PC-3 (cell line): ENCODE measurements around the gene PDIA3. TPM values are rescaled to one million over a fixed set of nuclear protein-coding genes. Genes with fewer than 3 reads are reported as not detected.
"Not testable (repeated sequence)": the region's sequence is repeated elsewhere in the genome, so short reads cannot be mapped to it uniquely, and the experiment has no call there.

ENCODE experiments used
- ATAC-seq: fragments of 200-7000 bp; cut with Tn5 transposase; 2 replicates; pipeline ENCODE4 v1.9.1; 2020; ENCODE audit warnings: mild to moderate bottlenecking, moderate library complexity
- BruUV-seq: library from RNA; stranded (reverse); fragments of 400-500 nt; replicated peaks from 2 replicates; lab custom pipeline; 2021; lab: Mats Ljungman, UMichigan
- CTCF ChIA-PET: fragments of 300-600 bp; sonication (Branson Sonifier 250); formaldehyde crosslinking; loops from one replicate; lab custom pipeline; 2022; ENCODE audit warnings: antibody characterized with exemption; lab: Charles Lee
- POLR2A ChIA-PET: fragments of 300-600 bp; sonication (Branson Sonifier 250); formaldehyde crosslinking; loops from one replicate; lab custom pipeline; 2022; ENCODE audit warnings: antibody characterized with exemption; ENCODE audit not compliant: unreplicated experiment; lab: Charles Lee
- DNase-seq: peaks from one replicate; pipeline ENCODE4 v3.0.0-alpha.2; 2015
- H2AFZ ChIP-seq: fragments of 300-600 bp; sonication (generic); 2 replicates; pipeline ENCODE4 v1.6.0; 2016; ENCODE audit warnings: antibody characterized with exemption, low read length
- H3F3A ChIP-seq: fragments of 300-600 bp; sonication (generic); one replicate; pipeline ENCODE4 v1.6.0; 2017; ENCODE audit warnings: antibody characterized with exemption, low read length, control low read depth, mild to moderate bottlenecking; ENCODE audit not compliant: unreplicated experiment
- H3K27ac ChIP-seq: fragments of 300-600 bp; sonication (generic); 2 replicates; pipeline ENCODE4 v1.5.1; 2016; ENCODE audit warnings: mild to moderate bottlenecking, low read length
- H3K27me3 ChIP-seq: fragments of 300-600 bp; sonication (generic); 2 replicates; pipeline ENCODE4 v1.6.1; 2016; ENCODE audit warnings: low read length, mixed read lengths
- H3K36me3 ChIP-seq: fragments of 300-600 bp; sonication (generic); 2 replicates; pipeline ENCODE4 v1.6.1; 2016; ENCODE audit warnings: low read depth, mixed run types, low read length, mixed read lengths
- H3K4me1 ChIP-seq: fragments of 300-600 bp; sonication (generic); 2 replicates; pipeline ENCODE4 v1.5.1; 2016; ENCODE audit warnings: low read length; ENCODE audit not compliant: insufficient read depth
- H3K4me2 ChIP-seq: fragments of 300-600 bp; sonication (generic); 2 replicates; pipeline ENCODE4 v1.6.0; 2016; ENCODE audit warnings: low read length
- H3K4me3 ChIP-seq: fragments of 300-600 bp; sonication (generic); 2 replicates; pipeline ENCODE4 v1.5.1; 2016; ENCODE audit warnings: mild to moderate bottlenecking, low read length, mixed read lengths
- H3K79me2 ChIP-seq: fragments of 300-600 bp; sonication (generic); 2 replicates; pipeline ENCODE4 v1.6.1; 2017; ENCODE audit warnings: low read length, mixed read lengths
- H3K9ac ChIP-seq: fragments of 300-600 bp; sonication (generic); 2 replicates; pipeline ENCODE4 v1.6.0; 2016; ENCODE audit warnings: mild to moderate bottlenecking, low read length
- H3K9me2 ChIP-seq: fragments of 300-600 bp; sonication (generic); replicated peaks from 2 replicates; pipeline ENCODE4 v1.6.1; 2016; ENCODE audit warnings: mixed run types, low read length, mixed read lengths
- H3K9me3 ChIP-seq: fragments of 300-600 bp; sonication (generic); 2 replicates; pipeline ENCODE4 v1.6.1; 2016; ENCODE audit warnings: low read length, mixed read lengths
- H4K20me1 ChIP-seq: fragments of 300-600 bp; sonication (generic); 2 replicates; pipeline ENCODE4 v1.6.1; 2016; ENCODE audit warnings: low read length, mixed read lengths
- EZH2 ChIP-seq: fragments of 300-600 bp; sonication (generic); IDR thresholded peaks from one replicate; pipeline ENCODE4 v1.6.1; 2017; ENCODE audit warnings: antibody characterized with exemption, mild to moderate bottlenecking, low read length; ENCODE audit not compliant: unreplicated experiment
- EZH2phosphoT487 ChIP-seq: fragments of 300-600 bp; sonication (generic); IDR thresholded peaks from 2 replicates; pipeline ENCODE4 v1.6.1; 2018; ENCODE audit warnings: mild to moderate bottlenecking, antibody characterized with exemption, low read length, borderline replicate concordance
- intact Hi-C: fragments of 100-400 bp; cut with micrococcal nuclease; formaldehyde crosslinking; loops from 2 replicates; pipeline ENCODE4 v1.9.0; 2023
- microRNA-seq: library from miRNA; unstranded; fragments of <30 nt; microRNA quantifications from one replicate; pipeline ENCODE4 v1.1.0, GENCODE V29; 2020; ENCODE audit not compliant: unreplicated experiment
- total RNA-seq: library from RNA; depleted of rRNA; stranded (reverse); fragments of >200 nt; gene quantifications from 2 replicates; pipeline ENCODE4 v1.2.3, GENCODE V29; 2014; rRNA removed
- TF ChIP-seq, protein P1 (sequence below): fragments of 300-600 bp; sonication (generic); conservative IDR thresholded peaks from 2 replicates; pipeline ENCODE4 v1.5.1; 2017; ENCODE audit warnings: antibody characterized with exemption, low read depth, mild to moderate bottlenecking, low read length

Gene PDIA3
- total RNA-seq, 1 experiment from 2014 or later = 187 TPM

DNA sequence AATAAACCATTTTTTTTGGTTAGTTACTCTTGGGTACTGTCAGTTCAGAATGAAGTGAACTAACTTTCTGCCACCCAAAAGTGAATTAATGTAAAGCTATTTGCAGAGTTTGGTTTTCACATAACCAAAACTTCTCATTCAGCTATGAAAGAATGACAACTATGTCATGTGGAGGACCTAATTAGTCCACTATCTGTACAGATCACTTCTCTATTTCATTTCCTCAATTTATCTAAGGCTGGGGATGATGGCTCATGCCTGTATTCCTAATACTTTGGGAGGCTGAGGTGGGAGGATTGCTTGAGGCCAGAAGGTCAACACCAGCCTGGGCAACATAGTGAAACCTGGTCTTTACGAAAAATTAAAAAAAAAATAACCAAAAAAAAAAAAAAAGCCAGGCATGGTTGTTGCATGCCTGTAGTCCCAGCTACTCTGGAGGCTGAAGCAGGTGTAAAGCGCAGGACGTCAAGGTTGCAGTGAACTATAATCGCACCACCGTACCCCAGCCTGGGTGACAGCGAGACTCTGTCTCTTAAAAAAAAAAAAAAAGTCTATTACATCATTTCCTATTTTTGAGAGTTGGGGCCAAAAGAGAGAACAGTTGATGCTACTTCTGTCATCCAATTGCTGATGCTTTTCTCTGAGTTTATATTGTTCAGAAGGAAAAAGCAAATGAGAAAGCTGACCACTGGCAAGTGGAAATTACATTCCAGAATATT lies 62.9 kb downstream of the PDIA3 start:
- Histone ChIP-seq H3K9me3 (no peaks in the 10 kb centered on the region), H3K4me2 (no peak overlapping the region), H4K20me1 (no peaks in the 10 kb centered on the region), H3K36me3 (peaks cover 68% of the 10 kb centered on the region), H3F3A (peaks cover 9% of the 10 kb centered on the region), H2AFZ (no peak overlapping the region), H3K4me3 (no peak overlapping the region), H3K27ac (no peak overlapping the region), H3K9me2 (no peaks in the 10 kb centered on the region), H3K79me2 (no peaks in the 10 kb centered on the region), H3K9ac (no peak overlapping the region), H3K27me3 (no peaks in the 10 kb centered on the region), H3K4me1 (no peaks in the 10 kb centered on the region)
- POLR2A ChIA-PET = interaction anchor here (0.6 kb wide), 2 partner anchors 13 to 19 kb away, joined by 6 to 10 read pairs; no protein-coding TSS in a partner anchor
- no peak for ATAC-seq
- CTCF ChIA-PET = no interaction called here
- DNase-seq = no peak
- BruUV-seq = no TSS peak
- no peak for TF ChIP-seq EZH2phosphoT487
- TF ChIP-seq, protein P1, sequence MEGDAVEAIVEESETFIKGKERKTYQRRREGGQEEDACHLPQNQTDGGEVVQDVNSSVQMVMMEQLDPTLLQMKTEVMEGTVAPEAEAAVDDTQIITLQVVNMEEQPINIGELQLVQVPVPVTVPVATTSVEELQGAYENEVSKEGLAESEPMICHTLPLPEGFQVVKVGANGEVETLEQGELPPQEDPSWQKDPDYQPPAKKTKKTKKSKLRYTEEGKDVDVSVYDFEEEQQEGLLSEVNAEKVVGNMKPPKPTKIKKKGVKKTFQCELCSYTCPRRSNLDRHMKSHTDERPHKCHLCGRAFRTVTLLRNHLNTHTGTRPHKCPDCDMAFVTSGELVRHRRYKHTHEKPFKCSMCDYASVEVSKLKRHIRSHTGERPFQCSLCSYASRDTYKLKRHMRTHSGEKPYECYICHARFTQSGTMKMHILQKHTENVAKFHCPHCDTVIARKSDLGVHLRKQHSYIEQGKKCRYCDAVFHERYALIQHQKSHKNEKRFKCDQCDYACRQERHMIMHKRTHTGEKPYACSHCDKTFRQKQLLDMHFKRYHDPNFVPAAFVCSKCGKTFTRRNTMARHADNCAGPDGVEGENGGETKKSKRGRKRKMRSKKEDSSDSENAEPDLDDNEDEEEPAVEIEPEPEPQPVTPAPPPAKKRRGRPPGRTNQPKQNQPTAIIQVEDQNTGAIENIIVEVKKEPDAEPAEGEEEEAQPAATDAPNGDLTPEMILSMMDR = no peak
- TF ChIP-seq EZH2 = no peak
- intact Hi-C loops = loop anchor here (10.0 kb wide), 1 partner anchor 56 kb away; no protein-coding TSS in a partner anchor

DNA sequence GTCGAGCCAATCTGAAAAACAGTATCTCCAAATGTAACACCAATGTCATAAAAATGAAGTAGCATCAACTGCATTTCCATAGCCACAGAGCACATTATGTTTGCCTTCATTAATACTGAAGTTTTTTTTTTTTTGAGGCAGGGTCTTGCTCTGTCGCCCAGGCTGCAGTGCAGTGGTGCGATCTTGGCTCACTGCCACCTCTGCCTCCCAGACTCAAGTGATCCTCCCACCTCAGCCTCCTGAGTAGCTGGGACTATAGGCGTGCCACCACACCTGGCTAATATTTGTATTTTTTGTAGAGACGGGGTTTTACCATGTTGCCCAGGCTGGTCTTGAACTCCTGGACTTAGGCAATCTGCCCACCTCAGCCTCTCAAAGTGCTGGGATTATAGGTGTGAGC lies 68.8 kb downstream of the PDIA3 start:
- peaks cover 58% of the 10 kb centered on the region for H3K36me3 ChIP-seq
- H3F3A ChIP-seq, H3K4me3 ChIP-seq, H3K9me2 ChIP-seq, H4K20me1 ChIP-seq, H3K27me3 ChIP-seq, POLR2A ChIA-PET, H2AFZ ChIP-seq, H3K9ac ChIP-seq, DNase-seq, ATAC-seq, H3K4me2 ChIP-seq, H3K27ac ChIP-seq, BruUV-seq, intact Hi-C loops, H3K9me3 ChIP-seq, H3K4me1 ChIP-seq: not testable (repeated sequence)
- H3K79me2 ChIP-seq = peaks cover 24% of the 10 kb centered on the region
- CTCF ChIA-PET = interaction anchor here (0.7 kb wide), 1 partner anchor 13 kb away, joined by 3 read pairs; no protein-coding TSS in a partner anchor

DNA sequence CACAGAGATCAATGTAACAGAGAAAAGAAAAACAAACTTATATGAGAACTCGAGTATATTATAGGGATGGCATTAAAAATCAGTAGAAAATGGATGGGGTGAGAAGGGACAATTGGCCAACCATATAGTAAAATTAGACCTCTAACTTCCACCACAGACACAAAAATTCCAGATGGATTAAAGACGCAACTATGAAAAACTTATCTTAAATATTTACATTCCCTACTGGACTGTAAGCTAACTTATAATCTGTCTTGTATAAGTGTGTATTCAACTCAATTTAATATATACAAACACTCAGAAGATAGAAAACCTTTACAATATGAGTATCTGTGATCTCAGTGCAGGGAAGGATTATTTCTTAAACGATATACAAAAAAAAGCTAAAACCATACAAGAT lies 75.3 kb downstream of the PDIA3 start:
- no peak overlapping the region for H3K27ac ChIP-seq
- H4K20me1 ChIP-seq = no peaks in the 10 kb centered on the region
- POLR2A ChIA-PET = interaction anchor here (0.6 kb wide), 2 partner anchors 12 to 21 kb away, joined by 10 read pairs; partner anchors contain the start of gene SERINC4
- CTCF ChIA-PET = interaction anchor here (0.7 kb wide), 1 partner anchor 281 kb away, joined by 6 read pairs; no protein-coding TSS in a partner anchor
- H3K27me3 ChIP-seq = no peaks in the 10 kb centered on the region
- no peak for ATAC-seq
- H3K36me3 ChIP-seq = peaks cover 11% of the 10 kb centered on the region
- TF ChIP-seq EZH2phosphoT487 (no peak), EZH2 (no peak)
- TF ChIP-seq, protein P1 = no peak
- intact Hi-C loops = loop anchor here (10.0 kb wide), 1 partner anchor 603 kb away; the partner anchor contains the start of gene CTDSPL2
- peaks cover 71% of the 10 kb centered on the region for H3K79me2 ChIP-seq
- no peaks in the 10 kb centered on the region for H3F3A ChIP-seq
- no peak overlapping the region for H3K9ac ChIP-seq
- H3K4me3 ChIP-seq = peak overlapping the region; percentile 24; the same call in 1 of the 2 replicates
- no peak overlapping the region for H2AFZ ChIP-seq
- no peaks in the 10 kb centered on the region for H3K9me3 ChIP-seq
- H3K4me2 ChIP-seq = peak overlapping the region; percentile 23
- no peak for DNase-seq
- peaks cover 20% of the 10 kb centered on the region for H3K4me1 ChIP-seq
- no peaks in the 10 kb centered on the region for H3K9me2 ChIP-seq
- BruUV-seq = no TSS peak

Small RNA genes within 50 kb of the gene (microRNA-seq; reads per million reads assigned to microRNA genes)
- gene MIR1282 = not detected

Other genes starting within 250 kb of the PDIA3 start
- 1.0 and 1.8 TPM in 2 replicates for gene MAP1A, start 228.8 kb upstream of the PDIA3 start, total RNA-seq
- gene PPIP5K1, start 156.2 kb upstream of the PDIA3 start, total RNA-seq = 19.8 and 24.9 TPM in 2 replicates
- gene CKMT1B, start 152.4 kb upstream of the PDIA3 start, total RNA-seq = 6.1 and 8.7 TPM in 2 replicates
- gene STRC, start 127.6 kb upstream of the PDIA3 start, total RNA-seq = 0.22 and 0.46 TPM in 2 replicates
- 0.55 and 4.0 TPM in 2 replicates for gene CATSPER2, start 97.6 kb upstream of the PDIA3 start, total RNA-seq
- gene CKMT1A, start 52.6 kb upstream of the PDIA3 start, total RNA-seq = 1.7 and 4.4 TPM in 2 replicates
- gene ELL3, start 30.5 kb downstream of the PDIA3 start, total RNA-seq = 15.0 and 35.8 TPM in 2 replicates
- 665 and 756 TPM in 2 replicates for gene SERF2, start 45.9 kb downstream of the PDIA3 start, total RNA-seq
- not detected in 2 replicates for gene SERINC4, start 53.8 kb downstream of the PDIA3 start, total RNA-seq
- gene HYPK, start 54.2 kb downstream of the PDIA3 start, total RNA-seq = 22.8 and 29.4 TPM in 2 replicates
- gene MFAP1, start 78.3 kb downstream of the PDIA3 start, total RNA-seq = 18.5 and 18.6 TPM in 2 replicates
- 29.0 and 29.7 TPM in 2 replicates for gene WDR76, start 80.6 kb downstream of the PDIA3 start, total RNA-seq